NT2/D1 (cell line): ENCODE measurements around the gene SRP72.

ENCODE experiments used
- SUZ12 ChIP-seq: IDR thresholded peaks from 2 replicates; pipeline ENCODE4 v1.6.1; 2011; ENCODE audit not compliant: insufficient read length, insufficient read depth; ENCODE audit errors: extremely low read depth
- YY1 ChIP-seq: IDR thresholded peaks from 2 replicates; pipeline ENCODE4 v1.6.1; 2011; ENCODE audit not compliant: insufficient read length, insufficient read depth
- ZNF274 ChIP-seq: IDR thresholded peaks from 2 replicates; pipeline ENCODE4 v1.6.1; 2011; ENCODE audit warnings: mild to moderate bottlenecking, low read depth, low read length

- TF ChIP-seq ZNF274 = no peak
- TF ChIP-seq YY1 = no peak
- TF ChIP-seq SUZ12 = no peak
Measured at GRCh38 chr4:56427179-56427578, 40.2 kb upstream of the SRP72 start.
